ENCODE measurements around the gene TMEM234. TPM values are rescaled to one million over a fixed set of nuclear protein-coding genes. Genes with fewer than 3 reads are reported as not detected.

Gene TMEM234
- total RNA-seq, 1 experiment from 2014 or later = 7.7 TPM

DNA sequence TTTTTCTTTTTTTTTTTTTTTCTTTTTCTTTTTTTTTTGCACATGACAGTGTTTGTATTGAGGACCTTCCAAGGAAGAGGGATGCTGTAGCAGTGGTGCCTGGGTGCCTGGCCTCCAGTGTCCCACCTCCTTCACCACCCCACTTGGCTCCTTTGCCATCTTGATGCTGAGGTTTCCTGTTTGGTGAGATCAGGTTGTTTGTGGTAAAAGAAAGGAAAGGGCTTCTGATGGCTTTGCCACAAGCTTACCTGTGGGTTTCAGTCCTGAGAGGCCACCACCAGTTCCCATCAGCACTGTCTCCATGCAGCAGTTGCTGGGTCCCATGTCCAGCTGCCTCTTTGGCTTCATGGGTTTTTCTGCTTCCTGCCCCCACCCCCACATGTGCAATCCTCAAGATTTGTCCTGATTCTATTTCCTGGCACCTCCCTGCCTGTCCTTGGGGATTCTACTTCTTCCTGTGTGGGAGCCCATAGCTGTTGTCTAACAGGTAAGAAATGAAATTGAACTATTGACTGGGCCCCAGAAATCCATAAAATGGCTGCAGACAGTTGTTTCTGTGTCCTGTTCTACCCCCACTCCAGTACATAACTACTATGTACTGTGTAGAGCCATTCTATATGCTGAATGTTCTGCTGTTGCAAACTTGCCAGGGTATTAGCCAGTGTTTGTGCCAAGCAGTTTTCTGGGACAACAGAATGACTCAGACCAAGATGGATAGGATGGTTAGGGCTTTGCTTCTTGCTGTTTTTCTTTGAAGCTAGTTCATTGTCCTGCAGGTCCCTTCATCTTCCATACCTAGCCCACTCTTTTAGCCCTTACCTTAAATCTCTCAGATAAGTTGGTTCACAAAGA lies 26.0 kb downstream of the TMEM234 start:
- H3K4me1 ChIP-seq (ENCODE audit: insufficient read depth, low read length) = peaks cover 11% of the 10 kb centered on the region
- H3K4me3 ChIP-seq (ENCODE audit: low read length) = no peak overlapping the region
- TSS peak; percentile 15 for BruUV-seq (replicated peaks)
- H3K4me2 ChIP-seq (ENCODE audit: low read length) = no peak overlapping the region
- H3K79me2 ChIP-seq (ENCODE audit: low read length) = no peaks in the 10 kb centered on the region
- H3K27me3 ChIP-seq (ENCODE audit: low read length) = no peaks in the 10 kb centered on the region
- ATAC-seq = no peak
- H2AFZ ChIP-seq (ENCODE audit: low read length) = no peak overlapping the region
- POLR2A ChIA-PET (ENCODE audit: unreplicated experiment) = interaction anchor here (0.6 to 0.7 kb wide), 2 partner anchors 139 to 483 kb away, joined by 3 to 7 read pairs; no protein-coding TSS in a partner anchor
- H4K20me1 ChIP-seq (ENCODE audit: low read length) = no peaks in the 10 kb centered on the region
- no peaks in the 10 kb centered on the region for H3K9me3 ChIP-seq (ENCODE audit: low read length)
- DNase-seq = no peak
- H3F3A ChIP-seq (ENCODE audit: low read length, unreplicated experiment) = no peaks in the 10 kb centered on the region
- H3K9ac ChIP-seq (ENCODE audit: low read length) = no peak overlapping the region
- CTCF ChIA-PET = no interaction called here
- H3K36me3 ChIP-seq (ENCODE audit: low read depth, low read length) = peaks cover 55% of the 10 kb centered on the region
- TF ChIP-seq EZH2 (IDR thresholded peaks at IDR 0.05; ENCODE audit: low read length, unreplicated experiment) (no peak), CTCF (conservative IDR thresholded peaks at IDR 0.05; ENCODE audit: low read depth, low read length) (no peak), EZH2phosphoT487 (IDR thresholded peaks at IDR 0.05; ENCODE audit: borderline replicate concordance, low read length) (no peak)
- intact Hi-C loops (cut with micrococcal nuclease) = no loop called here
- no peaks in the 10 kb centered on the region for H3K9me2 ChIP-seq (replicated peaks; ENCODE audit: low read length)
- no peak overlapping the region for H3K27ac ChIP-seq (ENCODE audit: low read length)

DNA sequence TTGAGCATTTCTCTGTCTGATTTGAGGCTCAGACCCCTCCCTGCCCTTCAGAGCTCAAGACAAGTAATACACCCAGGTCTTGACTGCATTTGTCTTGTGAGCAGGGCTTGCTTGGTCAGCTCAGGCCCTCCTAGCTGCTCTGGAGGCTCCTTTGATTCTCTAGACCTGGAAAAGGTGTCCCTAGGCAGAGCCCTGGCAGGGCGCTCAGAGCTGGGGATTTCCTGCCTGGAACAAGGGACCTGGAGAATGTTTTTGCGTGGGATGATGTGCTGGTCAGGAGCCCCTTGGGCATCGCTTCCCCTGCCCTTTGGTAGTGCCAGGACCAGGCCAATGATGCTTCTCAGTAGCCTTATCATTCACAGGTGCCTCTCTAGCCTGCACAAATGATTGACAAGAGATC lies 26.6 kb downstream of the TMEM234 start:
- ChIA-PET POLR2A (ENCODE audit: unreplicated experiment) (no interaction called here), CTCF (no interaction called here)
- BruUV-seq (replicated peaks) = no TSS peak
- no peak for ATAC-seq
- no peaks in the 10 kb centered on the region for H3K9me2 ChIP-seq (replicated peaks; ENCODE audit: low read length)
- no peaks in the 10 kb centered on the region for H3K27me3 ChIP-seq (ENCODE audit: low read length)
- no peak overlapping the region for H3K27ac ChIP-seq (ENCODE audit: low read length)
- intact Hi-C loops (cut with micrococcal nuclease) = no loop called here
- H3K9me3 ChIP-seq (ENCODE audit: low read length) = no peaks in the 10 kb centered on the region
- peaks cover 59% of the 10 kb centered on the region for H3K36me3 ChIP-seq (ENCODE audit: low read depth, low read length)
- DNase-seq = no peak
- peaks cover 9% of the 10 kb centered on the region for H3K4me1 ChIP-seq (ENCODE audit: insufficient read depth, low read length)
- no peak for TF ChIP-seq EZH2phosphoT487 (IDR thresholded peaks at IDR 0.05; ENCODE audit: borderline replicate concordance, low read length)
- TF ChIP-seq EZH2 (IDR thresholded peaks at IDR 0.05; ENCODE audit: low read length, unreplicated experiment) = no peak
- H3F3A ChIP-seq (ENCODE audit: low read length, unreplicated experiment) = no peaks in the 10 kb centered on the region
- no peaks in the 10 kb centered on the region for H3K79me2 ChIP-seq (ENCODE audit: low read length)
- no peak overlapping the region for H2AFZ ChIP-seq (ENCODE audit: low read length)
- no peak overlapping the region for H3K4me3 ChIP-seq (ENCODE audit: low read length)
- no peak overlapping the region for H3K9ac ChIP-seq (ENCODE audit: low read length)
- no peak overlapping the region for H3K4me2 ChIP-seq (ENCODE audit: low read length)
- no peaks in the 10 kb centered on the region for H4K20me1 ChIP-seq (ENCODE audit: low read length)

GRCh38 chr1:32194984-32195383 lies 27.2 kb downstream of the TMEM234 start:
- ChIA-PET POLR2A (ENCODE audit: unreplicated experiment) (no interaction called here), CTCF (no interaction called here)
- intact Hi-C loops (cut with micrococcal nuclease) = no loop called here
- H3K9me2 ChIP-seq (replicated peaks; ENCODE audit: low read length) = no peaks in the 10 kb centered on the region
- DNase-seq (no peak), ATAC-seq (no peak)
- H3K4me2 ChIP-seq (ENCODE audit: low read length) = no peak overlapping the region
- BruUV-seq (replicated peaks) = no TSS peak
- peaks cover 65% of the 10 kb centered on the region for H3K36me3 ChIP-seq (ENCODE audit: low read depth, low read length)
- no peak overlapping the region for H3K27ac ChIP-seq (ENCODE audit: low read length)
- H3F3A ChIP-seq (ENCODE audit: low read length, unreplicated experiment) = no peaks in the 10 kb centered on the region
- no peak overlapping the region for H3K9ac ChIP-seq (ENCODE audit: low read length)
- no peaks in the 10 kb centered on the region for H3K27me3 ChIP-seq (ENCODE audit: low read length)
- H3K4me3 ChIP-seq (ENCODE audit: low read length) = no peak overlapping the region
- H4K20me1 ChIP-seq (ENCODE audit: low read length) = no peaks in the 10 kb centered on the region
- no peaks in the 10 kb centered on the region for H3K79me2 ChIP-seq (ENCODE audit: low read length)
- no peaks in the 10 kb centered on the region for H3K9me3 ChIP-seq (ENCODE audit: low read length)
- no peak overlapping the region for H2AFZ ChIP-seq (ENCODE audit: low read length)
- TF ChIP-seq EZH2 (IDR thresholded peaks at IDR 0.05; ENCODE audit: low read length, unreplicated experiment) (no peak), EZH2phosphoT487 (IDR thresholded peaks at IDR 0.05; ENCODE audit: borderline replicate concordance, low read length) (no peak), CTCF (conservative IDR thresholded peaks at IDR 0.05; ENCODE audit: low read depth, low read length) (no peak)
- peaks cover 3% of the 10 kb centered on the region for H3K4me1 ChIP-seq (ENCODE audit: insufficient read depth, low read length)
